Chondrocyte (in vitro differentiated cells): Measurements from ENCODE around the gene FANCM. TPM values are rescaled to one million over a fixed set of nuclear protein-coding genes. Genes with fewer than 3 reads are reported as not detected.

Experiments used
- DNase-seq: peaks from one replicate; pipeline ENCODE4 v3.0.0; 2021; ENCODE audit warnings: mixed read lengths, low spot score
- H3K27ac Mint-ChIP-seq: one replicate; pipeline ENCODE4 v1.8.0; 2021; ENCODE audit warnings: mild to moderate bottlenecking, moderate library complexity, mixed read lengths; ENCODE audit not compliant: unreplicated experiment
- H3K27me3 Mint-ChIP-seq: 2 replicates; pipeline ENCODE4 v1.8.0; 2021; ENCODE audit warnings: low read depth, mixed read lengths
- H3K36me3 Mint-ChIP-seq: 2 replicates; pipeline ENCODE4 v1.8.0; 2021; ENCODE audit warnings: low read depth, mixed read lengths
- H3K4me1 Mint-ChIP-seq: 2 replicates; pipeline ENCODE4 v1.8.0; 2021; ENCODE audit warnings: low read depth, mild to moderate bottlenecking, mixed read lengths
- H3K4me3 Mint-ChIP-seq: one replicate; pipeline ENCODE4 v1.8.0; 2021; ENCODE audit warnings: mild to moderate bottlenecking, moderate library complexity, mixed read lengths; ENCODE audit not compliant: unreplicated experiment
- H3K9me3 Mint-ChIP-seq: 2 replicates; pipeline ENCODE4 v1.8.0; 2021; ENCODE audit warnings: low read depth, mixed read lengths
- CTCF ChIP-seq: fragments of 200-600 bp; sonication (generic); IDR thresholded peaks from 2 replicates; pipeline ENCODE4 v1.5.0; 2021; ENCODE audit warnings: antibody characterized with exemption, mild to moderate bottlenecking, moderate library complexity
- total RNA-seq: library from RNA; stranded (reverse); gene quantifications from 3 replicates; pipeline ENCODE4 v1.2.1, GENCODE V29; 2021

FANCM gene
- total RNA-seq, 1 donor from 2014 or later = 4.0 TPM

DNA sequence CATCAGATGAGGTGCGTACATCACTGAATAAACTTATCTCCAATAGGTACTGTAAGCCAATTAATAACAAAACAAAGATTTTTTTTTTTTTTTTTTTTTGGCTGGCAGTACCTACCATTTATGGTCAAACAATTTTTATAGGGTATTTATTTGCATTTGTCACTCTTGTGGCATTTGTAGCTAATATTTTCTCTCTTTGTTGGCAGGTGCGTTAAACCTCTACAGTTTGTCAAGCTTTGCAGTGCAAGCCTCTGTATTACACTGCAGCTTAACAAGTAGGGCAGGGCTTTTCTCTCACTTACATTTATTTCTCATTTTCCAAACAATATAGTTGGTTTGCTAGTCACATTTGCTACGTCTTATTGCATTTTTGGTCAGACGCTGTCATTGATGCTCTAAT, 39.5 kb upstream of the FANCM start:
- H3K4me1 Mint-ChIP-seq = peaks cover 12% of the 10 kb centered on the region
- H3K36me3 Mint-ChIP-seq = peaks cover 30% of the 10 kb centered on the region
- H3K9me3 Mint-ChIP-seq = no peaks in the 10 kb centered on the region
- TF ChIP-seq CTCF = no peak
- H3K27ac Mint-ChIP-seq = no peak overlapping the region
- H3K4me3 Mint-ChIP-seq = no peak overlapping the region
- no peaks in the 10 kb centered on the region for H3K27me3 Mint-ChIP-seq
- DNase-seq = no peak

- no peaks in the 10 kb centered on the region for H3K9me3 Mint-ChIP-seq
- TF ChIP-seq CTCF = no peak
- no peaks in the 10 kb centered on the region for H3K27me3 Mint-ChIP-seq
- no peak for DNase-seq
- H3K27ac Mint-ChIP-seq = no peak overlapping the region
- H3K4me1 Mint-ChIP-seq = no peaks in the 10 kb centered on the region
- peaks cover 27% of the 10 kb centered on the region for H3K36me3 Mint-ChIP-seq
- no peak overlapping the region for H3K4me3 Mint-ChIP-seq
Observed at GRCh38 chr14:45103806-45104205, 31.9 kb upstream of the FANCM start.

DNA sequence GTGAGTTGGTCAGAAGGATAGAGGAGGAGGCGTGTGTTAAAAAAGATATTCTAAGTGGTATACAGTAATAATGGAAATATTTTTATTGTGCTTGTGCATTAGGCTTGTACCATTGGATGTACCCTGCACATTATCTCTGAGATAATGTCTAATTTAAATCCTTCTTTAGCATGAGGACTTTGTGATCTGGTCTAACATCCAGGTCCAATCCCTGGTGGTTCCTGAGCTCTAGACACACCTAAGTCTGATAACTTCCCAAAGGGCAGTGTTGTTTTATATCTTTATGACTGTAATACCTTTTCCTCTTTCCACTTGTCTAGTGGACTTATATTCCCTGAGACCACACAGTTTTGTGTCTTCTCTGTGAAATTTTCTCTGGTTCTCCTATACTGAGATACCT, 31.2 kb upstream of the FANCM start:
- H3K27ac Mint-ChIP-seq = no peak overlapping the region
- H3K9me3 Mint-ChIP-seq = no peaks in the 10 kb centered on the region
- no peak for DNase-seq
- H3K36me3 Mint-ChIP-seq = peaks cover 26% of the 10 kb centered on the region
- no peak for TF ChIP-seq CTCF
- no peaks in the 10 kb centered on the region for H3K27me3 Mint-ChIP-seq
- H3K4me1 Mint-ChIP-seq = no peaks in the 10 kb centered on the region
- H3K4me3 Mint-ChIP-seq = no peak overlapping the region

DNA sequence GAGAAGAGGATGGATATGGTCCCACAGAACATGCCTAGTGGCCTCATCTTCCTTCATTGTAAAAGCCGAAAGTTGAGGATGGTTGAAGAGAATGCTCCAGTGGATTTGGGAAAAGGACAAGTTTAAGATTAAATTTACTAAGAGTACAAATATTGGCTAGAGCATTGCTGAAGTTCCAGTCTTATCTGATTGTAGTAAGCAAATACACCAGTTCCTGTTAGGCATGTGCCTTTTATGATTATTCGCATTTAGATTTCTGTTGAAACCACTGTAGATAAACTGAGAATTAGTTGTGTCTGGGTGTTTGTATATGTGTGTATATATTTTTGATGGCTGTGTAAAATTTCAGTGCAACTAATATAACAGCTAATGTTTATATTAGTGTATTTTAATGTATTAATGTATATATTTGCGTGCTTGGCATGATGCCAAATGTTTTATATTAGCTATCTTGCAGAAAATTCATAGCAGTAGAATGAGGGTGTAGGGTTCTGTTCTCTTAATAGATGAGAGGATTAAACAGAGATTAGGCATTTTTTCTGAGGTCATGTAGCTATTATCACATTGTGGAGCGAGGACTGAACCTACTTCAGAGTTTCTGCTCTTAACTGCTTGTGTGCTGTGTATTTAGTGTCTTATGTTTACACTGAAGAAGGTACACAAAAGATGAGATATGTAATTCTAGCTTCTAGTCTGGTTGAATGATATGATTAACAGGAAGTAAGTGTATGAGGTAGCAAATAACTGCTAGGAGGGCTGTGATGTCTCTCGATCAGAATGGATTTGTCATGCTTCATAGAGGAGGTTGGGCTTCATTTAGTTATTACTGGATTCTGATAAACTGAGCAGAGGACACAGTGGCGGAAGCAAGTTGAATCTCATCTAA, 22.6 kb upstream of the FANCM start:
- Mint-ChIP-seq H3K27me3 (no peaks in the 10 kb centered on the region), H3K27ac (peak overlapping the region; percentile 14), H3K9me3 (no peaks in the 10 kb centered on the region), H3K36me3 (peaks cover 22% of the 10 kb centered on the region), H3K4me3 (no peak overlapping the region), H3K4me1 (peaks cover 5% of the 10 kb centered on the region)
- no peak for DNase-seq
- TF ChIP-seq CTCF = no peak

DNA sequence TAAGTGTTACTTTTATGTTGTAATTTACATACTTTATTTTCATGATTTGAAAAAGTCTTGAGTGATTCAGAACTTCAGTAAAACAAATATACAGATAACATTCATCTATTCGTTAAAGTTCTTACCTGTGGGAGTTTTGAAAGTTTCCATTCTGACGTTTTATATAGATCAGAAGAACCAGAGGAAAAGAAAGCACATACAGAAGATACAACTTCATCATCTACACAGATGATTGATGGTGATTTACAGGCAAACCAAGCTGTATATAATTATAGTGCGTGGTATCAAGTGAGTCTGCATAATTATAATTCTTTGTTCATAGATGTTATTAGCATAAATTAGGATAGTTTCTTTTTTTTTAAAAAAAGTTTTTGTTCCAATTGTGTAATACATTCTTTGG, 21.4 kb upstream of the FANCM start:
- peaks cover 5% of the 10 kb centered on the region for H3K4me1 Mint-ChIP-seq
- H3K27ac Mint-ChIP-seq = no peak overlapping the region
- peaks cover 24% of the 10 kb centered on the region for H3K36me3 Mint-ChIP-seq
- no peaks in the 10 kb centered on the region for H3K27me3 Mint-ChIP-seq
- H3K9me3 Mint-ChIP-seq = no peaks in the 10 kb centered on the region
- no peak overlapping the region for H3K4me3 Mint-ChIP-seq
- no peak for TF ChIP-seq CTCF
- DNase-seq = no peak
